Mesodermal cell (in vitro differentiated cells): Measurements from ENCODE around the gene SLC25A13.
"Not testable (repeated sequence)": the region's sequence is repeated elsewhere in the genome, so short reads cannot be mapped to it uniquely, and the experiment has no call there.

Experiments used
- H3K27ac ChIP-seq: 2 replicates; pipeline ENCODE4 v1.7.0; 2013; ENCODE audit warnings: mild to moderate bottlenecking, low read depth, low read length, moderate library complexity; ENCODE audit not compliant: severe bottlenecking
- H3K36me3 ChIP-seq: 2 replicates; pipeline ENCODE4 v1.7.1; 2013; ENCODE audit warnings: mild to moderate bottlenecking, low read length, moderate library complexity; ENCODE audit not compliant: control insufficient read depth, insufficient read depth
- H3K4me1 ChIP-seq: one replicate; pipeline ENCODE4 v1.7.1; 2013; ENCODE audit warnings: mild to moderate bottlenecking, low read length; ENCODE audit not compliant: insufficient read depth, control insufficient read depth, poor library complexity, severe bottlenecking
- H3K4me3 ChIP-seq: 2 replicates; pipeline ENCODE4 v1.7.0; 2013; ENCODE audit warnings: low read length, control low read depth, mild to moderate bottlenecking; ENCODE audit not compliant: insufficient read depth, poor library complexity, severe bottlenecking; ENCODE audit errors: extremely low read depth
- H3K9me3 ChIP-seq: 2 replicates; pipeline ENCODE4 v1.7.1; 2013; ENCODE audit warnings: mild to moderate bottlenecking, low read length, moderate library complexity; ENCODE audit not compliant: control insufficient read depth
- WGBS, 2 experiments: methylation state at CpG; one replicate each; pipeline ENCODE4 v1.1.5; 2013; ENCODE audit warnings: missing lambda C conversion rate in 2 of 2; ENCODE audit not compliant: insufficient coverage in 2 of 2; 5-methylcytosine and 5-hydroxymethylcytosine counted together

Gene SLC25A13

DNA sequence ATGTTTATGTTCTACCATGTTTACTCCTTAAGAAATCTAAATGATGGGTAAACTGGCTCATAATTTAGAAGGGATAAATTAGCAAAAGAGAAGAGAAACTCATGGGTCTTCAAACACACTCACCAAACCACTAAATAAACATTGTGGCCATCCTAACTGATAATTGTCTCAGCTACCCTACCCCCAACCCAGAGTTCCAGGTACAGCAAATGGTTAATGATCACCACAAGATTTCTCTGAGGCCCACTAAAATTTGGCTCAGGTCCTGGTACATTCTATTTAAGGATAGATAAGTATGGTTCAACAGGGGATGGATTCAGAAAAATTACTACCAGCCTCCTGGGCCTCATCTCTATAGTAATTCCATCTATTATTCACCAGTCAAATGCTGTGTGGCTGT lies 21.4 kb downstream of the SLC25A13 start:
- no peak overlapping the region for H3K27ac ChIP-seq
- no peaks in the 10 kb centered on the region for H3K9me3 ChIP-seq
- H3K4me1 ChIP-seq, result peaks cover 6% of the 10 kb centered on the region
- H3K4me3 ChIP-seq, result no peak overlapping the region
- H3K36me3 ChIP-seq, result peaks cover 9% of the 10 kb centered on the region

DNA sequence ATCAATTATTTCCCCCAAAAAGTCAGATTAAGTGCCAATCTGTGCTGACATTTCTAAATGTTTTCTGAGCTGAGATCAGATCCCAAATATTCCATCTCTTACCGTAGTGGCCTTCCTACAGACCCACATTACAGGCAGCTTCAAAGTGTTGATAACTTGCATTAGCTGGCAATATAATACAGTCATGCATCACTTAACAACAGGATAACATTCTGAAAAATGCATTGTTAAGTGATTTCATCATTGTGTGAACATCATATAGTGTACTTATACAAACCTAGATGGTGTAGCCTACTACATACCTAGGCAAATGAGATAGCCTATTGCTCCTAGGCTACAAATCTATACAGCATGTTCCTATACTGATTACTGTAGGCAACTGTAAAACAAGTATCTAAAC lies 22.4 kb downstream of the SLC25A13 start:
- no peak overlapping the region for H3K27ac ChIP-seq
- 100% methylated on average over 1 of the region's 1 CpG; no CpG with 5 or more reads in 1 of the 2 experiments for WGBS, 2 experiments
- H3K36me3 ChIP-seq, result peaks cover 14% of the 10 kb centered on the region
- H3K9me3 ChIP-seq, result no peaks in the 10 kb centered on the region
- H3K4me1 ChIP-seq, result peaks cover 6% of the 10 kb centered on the region
- H3K4me3 ChIP-seq, result no peak overlapping the region

DNA sequence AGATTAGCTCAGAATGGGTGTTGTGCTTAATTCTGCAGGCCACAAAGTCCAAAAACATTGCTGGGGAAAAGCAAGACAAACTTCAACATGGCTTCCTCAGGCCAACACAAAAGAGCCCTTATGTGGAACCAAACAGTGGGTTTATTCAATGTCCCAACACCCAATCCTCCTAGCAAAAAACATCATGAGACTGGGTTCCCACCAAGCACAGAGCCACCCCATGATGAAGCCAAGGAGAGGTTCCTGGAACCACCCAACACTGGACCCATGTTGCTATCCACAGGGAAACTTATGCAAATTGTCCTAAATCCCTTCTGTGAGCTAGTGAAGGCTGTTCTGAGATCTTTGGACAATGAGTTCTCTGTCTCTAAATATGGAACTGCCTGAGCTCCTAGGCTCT lies 24.0 kb downstream of the SLC25A13 start:
- Histone ChIP-seq H3K9me3 (no peaks in the 10 kb centered on the region), H3K4me3 (no peak overlapping the region), H3K36me3 (peaks cover 17% of the 10 kb centered on the region), H3K4me1 (no peaks in the 10 kb centered on the region), H3K27ac (no peak overlapping the region)

DNA sequence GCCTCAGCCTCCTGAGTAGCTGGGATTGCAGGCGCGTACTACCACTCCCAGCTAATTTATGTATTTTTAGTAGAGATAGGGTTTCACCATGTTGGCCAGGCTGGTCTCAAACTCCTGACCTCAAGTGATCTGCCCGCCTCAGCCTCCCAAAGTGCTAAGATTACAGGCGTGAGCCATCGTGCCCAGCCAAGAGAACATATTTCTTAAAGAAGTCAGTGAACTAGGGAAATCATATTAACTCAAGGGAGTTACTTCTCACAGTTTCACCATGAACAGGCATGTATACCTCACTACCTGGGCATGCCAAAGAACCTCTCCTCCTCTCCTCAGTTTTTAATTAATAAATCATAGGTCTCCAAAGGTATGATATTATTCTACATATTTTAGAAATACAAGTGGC lies 24.5 kb downstream of the SLC25A13 start:
- H3K36me3 ChIP-seq, result peaks cover 17% of the 10 kb centered on the region
- H3K9me3 ChIP-seq, H3K4me3 ChIP-seq, H3K27ac ChIP-seq, H3K4me1 ChIP-seq: not testable (repeated sequence)
- whole genome bisulfite sequencing, 2 experiments, result no CpG with 5 or more reads among the region's 5 CpGs

DNA sequence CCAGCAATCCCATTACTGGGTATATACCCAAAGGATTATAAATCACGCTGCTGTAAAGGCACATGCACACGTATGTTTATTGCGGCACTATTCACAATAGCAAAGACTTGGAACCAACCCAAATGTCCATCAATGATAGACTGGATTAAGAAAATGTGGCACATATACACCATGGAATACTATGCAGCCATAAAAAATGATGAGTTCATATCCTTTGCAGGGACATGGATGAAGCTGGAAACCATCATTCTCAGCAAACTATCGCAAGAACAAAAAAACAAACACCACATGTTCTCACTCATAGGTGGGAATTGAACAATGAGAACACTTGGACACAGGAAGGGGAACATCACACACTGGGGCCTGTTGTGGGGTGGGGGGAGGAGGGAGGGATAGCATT lies 28.0 kb downstream of the SLC25A13 start:
- H3K27ac ChIP-seq, H3K4me1 ChIP-seq, H3K9me3 ChIP-seq, H3K4me3 ChIP-seq: not testable (repeated sequence)
- H3K36me3 ChIP-seq, result peaks cover 13% of the 10 kb centered on the region
- WGBS, 2 experiments, result no CpG with 5 or more reads among the region's 4 CpGs

DNA sequence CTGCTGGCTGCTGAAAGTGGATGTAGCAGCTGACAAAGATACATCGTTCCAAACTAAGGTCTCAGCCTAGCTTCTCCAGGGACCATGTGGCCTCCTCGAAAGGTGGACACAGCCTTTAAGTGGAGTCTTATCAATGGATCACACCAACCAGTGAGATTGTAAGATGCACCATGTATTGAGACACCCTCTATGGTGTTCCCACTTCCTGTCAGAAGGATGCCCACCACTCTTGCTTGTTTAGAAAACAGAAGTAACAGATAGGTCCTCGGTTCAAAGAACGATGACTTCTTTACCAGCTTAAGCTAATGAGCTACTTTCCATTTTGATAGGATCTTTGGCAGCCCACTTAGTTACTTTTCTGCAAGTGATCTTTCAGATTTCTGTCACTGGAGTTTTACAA lies 34.3 kb downstream of the SLC25A13 start:
- WGBS, 2 experiments, result 83 to 87% methylated on average over 2 to 3 of the region's 4 CpGs
- H3K4me3 ChIP-seq, result no peak overlapping the region

DNA sequence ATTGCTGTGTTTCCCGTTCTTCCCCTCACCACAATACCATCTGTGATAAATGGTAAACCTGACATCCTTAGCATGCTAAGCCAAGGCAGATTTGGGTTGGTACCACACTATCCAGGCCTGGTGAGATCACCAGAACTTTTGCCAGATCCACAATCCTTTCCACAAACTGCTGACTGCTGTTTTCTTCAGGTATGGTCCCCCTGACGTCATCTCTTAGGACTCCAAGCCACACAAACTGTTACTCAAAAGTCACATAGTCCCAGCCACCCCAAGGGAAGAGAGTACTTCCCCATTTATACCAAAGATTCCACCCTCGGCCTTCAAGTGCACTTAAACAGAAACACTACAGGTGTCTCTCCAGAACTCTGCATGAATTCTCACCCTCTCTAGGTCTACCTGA lies 34.8 kb downstream of the SLC25A13 start:
- WGBS, 2 experiments, result 65 to 75% methylated on average over 3 of the region's 3 CpGs
- Histone ChIP-seq H3K36me3 (peaks cover 9% of the 10 kb centered on the region), H3K9me3 (no peaks in the 10 kb centered on the region), H3K27ac (no peak overlapping the region), H3K4me3 (no peak overlapping the region), H3K4me1 (no peaks in the 10 kb centered on the region)

More for the DNA sequence above, 34.3 kb downstream of the SLC25A13 start:
- H3K9me3 ChIP-seq, result no peaks in the 10 kb centered on the region
- no peaks in the 10 kb centered on the region for H3K4me1 ChIP-seq
- no peak overlapping the region for H3K27ac ChIP-seq
- peaks cover 9% of the 10 kb centered on the region for H3K36me3 ChIP-seq

DNA sequence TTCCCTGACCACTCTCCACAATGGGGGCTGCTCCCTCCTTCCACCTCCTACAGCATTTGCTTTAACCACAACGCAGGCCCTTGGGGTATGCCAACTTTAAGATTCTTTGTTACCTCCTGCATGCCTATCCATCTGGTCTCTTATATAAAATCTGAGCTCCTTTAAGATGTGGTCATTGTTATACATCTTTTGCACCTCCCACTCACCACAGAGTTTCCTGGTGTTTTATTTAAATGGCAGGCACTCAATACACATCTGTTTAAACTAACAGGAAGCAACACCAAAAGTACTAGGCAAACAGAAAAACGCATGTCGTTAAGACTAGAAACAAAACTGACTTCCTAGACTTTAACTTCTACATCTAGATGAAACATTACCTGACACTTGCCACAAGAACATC lies 36.3 kb downstream of the SLC25A13 start:
- Histone ChIP-seq H3K9me3 (no peaks in the 10 kb centered on the region), H3K4me1 (no peaks in the 10 kb centered on the region), H3K36me3 (peaks cover 9% of the 10 kb centered on the region), H3K27ac (no peak overlapping the region), H3K4me3 (no peak overlapping the region)
- 54 to 58% methylated on average over 2 to 3 of the region's 3 CpGs for WGBS, 2 experiments

DNA sequence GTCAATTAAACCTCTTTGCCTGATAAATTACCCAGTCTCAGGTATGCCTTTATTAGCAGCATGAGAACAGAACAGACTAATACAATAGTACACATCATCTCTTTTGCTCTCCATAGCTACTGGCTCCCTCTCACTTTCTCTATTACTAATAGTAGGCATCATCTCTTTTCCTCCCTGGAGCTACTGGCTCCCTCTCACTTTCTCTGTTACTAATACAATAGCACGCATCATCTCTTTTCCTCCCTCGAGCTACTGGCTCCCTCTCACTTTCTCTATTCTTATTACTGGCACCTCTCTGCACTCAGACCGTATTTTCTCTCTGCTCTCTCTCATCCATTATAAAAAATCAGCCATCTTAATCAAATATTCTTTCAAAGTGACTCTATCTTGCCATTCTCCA lies 37.1 kb downstream of the SLC25A13 start:
- Histone ChIP-seq H3K4me1 (no peaks in the 10 kb centered on the region), H3K4me3 (no peak overlapping the region), H3K36me3 (peaks cover 11% of the 10 kb centered on the region), H3K27ac (no peak overlapping the region), H3K9me3 (no peaks in the 10 kb centered on the region)
- 92 to 93% methylated on average over 3 of the region's 3 CpGs for WGBS, 2 experiments

DNA sequence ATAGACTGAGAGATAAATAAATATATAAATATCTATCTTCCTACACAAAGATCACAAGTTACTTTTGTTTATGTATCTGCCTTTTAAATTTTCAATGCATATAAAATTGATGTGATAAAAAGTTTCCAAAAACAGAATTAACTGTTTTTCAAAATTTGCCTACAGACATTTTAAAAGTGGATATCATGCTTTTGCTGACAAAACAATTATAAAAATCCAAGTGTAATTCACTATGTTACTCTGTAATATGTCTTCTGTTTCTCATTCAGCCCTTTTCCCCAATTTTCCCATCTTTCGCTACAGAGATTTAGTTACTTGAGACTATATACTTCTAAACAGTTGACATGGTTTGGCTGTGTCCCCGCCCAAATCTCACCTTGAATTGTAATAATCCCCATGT lies 37.7 kb downstream of the SLC25A13 start:
- no peaks in the 10 kb centered on the region for H3K4me1 ChIP-seq
- H3K4me3 ChIP-seq, result no peak overlapping the region
- H3K36me3 ChIP-seq, result peaks cover 14% of the 10 kb centered on the region
- 86 to 100% methylated on average over 1 of the region's 2 CpGs for WGBS, 2 experiments
- no peaks in the 10 kb centered on the region for H3K9me3 ChIP-seq
- no peak overlapping the region for H3K27ac ChIP-seq

DNA sequence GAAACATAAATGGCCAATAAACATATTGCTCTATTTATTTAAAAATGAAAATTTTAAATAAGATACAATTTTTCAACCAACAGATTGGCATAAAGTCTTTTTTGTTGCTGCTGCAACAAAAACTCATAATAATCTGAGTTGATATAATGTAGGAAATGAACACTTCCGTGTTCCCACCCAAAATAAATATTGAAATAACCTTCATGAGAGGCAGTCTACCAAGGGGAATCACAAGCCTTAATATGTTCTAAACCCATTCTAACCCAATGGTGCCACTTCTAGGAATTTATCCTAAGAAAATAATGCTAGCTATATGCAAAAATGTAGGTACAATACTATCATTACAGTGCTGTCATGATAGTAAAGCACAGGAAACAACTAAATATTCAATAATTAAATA lies 39.1 kb downstream of the SLC25A13 start:
- no CpG with 5 or more reads among the region's 1 CpG for WGBS, 2 experiments
- peaks cover 10% of the 10 kb centered on the region for H3K36me3 ChIP-seq
- no peak overlapping the region for H3K4me3 ChIP-seq
- H3K4me1 ChIP-seq, result no peaks in the 10 kb centered on the region
- H3K9me3 ChIP-seq, result no peaks in the 10 kb centered on the region
- no peak overlapping the region for H3K27ac ChIP-seq

DNA sequence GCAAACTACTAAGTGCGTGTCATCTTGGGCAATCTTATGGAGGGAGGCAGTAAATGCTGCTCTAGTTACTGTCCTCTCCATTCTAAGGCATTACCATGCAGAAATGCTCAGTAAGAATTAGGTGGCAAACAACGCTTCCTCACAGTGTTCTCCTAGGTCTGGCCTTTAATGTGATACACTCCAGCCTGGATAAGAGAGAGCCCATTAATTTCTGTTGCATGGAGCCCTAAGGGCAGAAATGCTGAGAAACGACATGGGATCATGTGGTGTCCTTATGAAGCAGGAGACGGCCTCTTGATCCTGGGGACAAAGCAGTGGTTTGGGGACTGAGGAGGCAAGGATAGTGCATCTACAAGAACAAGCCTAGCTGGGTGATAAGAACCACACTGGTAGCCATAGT lies 44.0 kb downstream of the SLC25A13 start:
- Histone ChIP-seq H3K4me3 (no peak overlapping the region), H3K4me1 (no peaks in the 10 kb centered on the region), H3K27ac (no peak overlapping the region), H3K9me3 (no peaks in the 10 kb centered on the region), H3K36me3 (peaks cover 27% of the 10 kb centered on the region)
- 95 to 97% methylated on average over 4 of the region's 4 CpGs for WGBS, 2 experiments
